H1 (cell line): ENCODE data around the gene PARP15. TPM values are rescaled to one million over a fixed set of nuclear protein-coding genes. Genes with fewer than 3 reads are reported as not detected.
A peak's percentile ranks its signal among the peaks of the same experiment; 100 is the strongest.

Experiments
- CTCF ChIA-PET: fragments of 300-600 bp; sonication (Branson Sonifier 250); formaldehyde crosslinking; loops from one replicate; lab custom pipeline; 2021; ENCODE audit not compliant: partially characterized antibody; lab: Charles Lee
- POLR2A ChIA-PET: fragments of 300-600 bp; sonication (Branson Sonifier 250); formaldehyde crosslinking; loops from one replicate; lab custom pipeline; 2021; ENCODE audit warnings: inconsistent platforms; ENCODE audit not compliant: partially characterized antibody; lab: Charles Lee
- DNase-seq, 2 experiments: peaks; one replicate each; pipeline versions ENCODE4 v3.0.0 to v3.0.0-alpha.2; 2010 to 2022; ENCODE audit warnings: low spot score in 2 of 2, low read depth in 1 of 2, mixed read lengths in 1 of 2
- FAIRE-seq: peaks from 2 replicates; lab custom pipeline; 2011; peaks lifted over from hg19 to GRCh38; lab: Jason Lieb, UNC
- H2AFZ ChIP-seq: 2 replicates; pipeline ENCODE4 v1.8.1; 2012; ENCODE audit warnings: low read length, inconsistent platforms
- H2AK5ac ChIP-seq: 2 replicates; pipeline ENCODE4 v1.6.1; 2013; ENCODE audit warnings: low read depth, low read length
- H2BK120ac ChIP-seq: replicated peaks from 2 replicates; pipeline ENCODE3; 2013; ENCODE audit warnings: low read depth, low read length, inconsistent platforms
- H2BK12ac ChIP-seq: 2 replicates; pipeline ENCODE4 v1.6.1; 2013; ENCODE audit warnings: low read depth, low read length
- H2BK15ac ChIP-seq: 2 replicates; pipeline ENCODE4 v1.6.1; 2013; ENCODE audit warnings: low read length
- H2BK20ac ChIP-seq: 2 replicates; pipeline ENCODE4 v1.6.1; 2013; ENCODE audit warnings: low read length
- H2BK5ac ChIP-seq: 2 replicates; pipeline ENCODE4 v1.6.1; 2013; ENCODE audit warnings: low read depth, low read length
- H3K14ac ChIP-seq: 2 replicates; pipeline ENCODE4 v1.6.1; 2013; ENCODE audit warnings: inconsistent platforms; ENCODE audit not compliant: insufficient read length
- H3K18ac ChIP-seq: 2 replicates; pipeline ENCODE4 v1.6.1; 2013; ENCODE audit warnings: low read length; ENCODE audit errors: extremely low read depth
- H3K23ac ChIP-seq: 2 replicates; pipeline ENCODE4 v1.6.1; 2013; ENCODE audit warnings: inconsistent platforms; ENCODE audit not compliant: insufficient read length
- H3K23me2 ChIP-seq: 2 replicates; pipeline ENCODE4 v1.6.1; 2013; ENCODE audit warnings: low read depth, low read length
- H3K27ac ChIP-seq: 2 replicates; pipeline ENCODE4 v1.6.1; 2011; ENCODE audit warnings: low read depth, low read length, inconsistent platforms
- H3K27me3 ChIP-seq, 4 experiments: replicated peaks in 1 of 4; 1 replicate in 1 of 4; 2 replicates in 3 of 4; pipeline versions ENCODE4 v1.6.1 to v1.8.1; 2011 to 2013; ENCODE audit warnings: low read length in 3 of 4, mild to moderate bottlenecking in 3 of 4, inconsistent platforms in 2 of 4, mixed read lengths in 2 of 4, moderate library complexity in 1 of 4; ENCODE audit not compliant: control insufficient read depth in 3 of 4, insufficient read depth in 3 of 4; ENCODE audit errors: extremely low read depth in 1 of 4
- H3K36me3 ChIP-seq, 4 experiments: 2 replicates each; pipeline versions ENCODE4 v1.6.1 to v1.8.1; 2011 to 2013; ENCODE audit warnings: mild to moderate bottlenecking in 4 of 4, low read length in 3 of 4, moderate library complexity in 2 of 4, control low read depth in 1 of 4, inconsistent platforms in 1 of 4; ENCODE audit not compliant: insufficient read depth in 4 of 4, control insufficient read depth in 2 of 4
- H3K4ac ChIP-seq: replicated peaks from 2 replicates; pipeline ENCODE3; 2013; ENCODE audit warnings: low read length, low read depth, mixed read lengths, inconsistent platforms; ENCODE audit not compliant: insufficient read length
- H3K4me1 ChIP-seq, 4 experiments: replicated peaks in 1 of 4; 1 replicate in 1 of 4; 2 replicates in 3 of 4; pipeline versions ENCODE4 v1.6.1 to v1.8.1; 2011 to 2013; ENCODE audit warnings: low read length in 3 of 4, inconsistent platforms in 2 of 4, mixed read lengths in 1 of 4; ENCODE audit not compliant: insufficient read depth in 4 of 4, control insufficient read depth in 3 of 4
- H3K4me2 ChIP-seq, 2 experiments: 2 replicates each; pipeline versions ENCODE4 v1.6.1 to v1.8.1; 2011 to 2013; ENCODE audit warnings: low read depth in 2 of 2, low read length in 2 of 2, control low read depth in 1 of 2, inconsistent platforms in 1 of 2, mild to moderate bottlenecking in 1 of 2; ENCODE audit not compliant: insufficient read depth in 1 of 2
- H3K4me3 ChIP-seq, 4 experiments: fragments of 200-600, 300-600 bp in 1 of 4; sonication (generic), shearing (Covaris generic), sonication (Bioruptor Twin) in 1 of 4; 2 replicates each; pipeline versions ENCODE4 v1.5.1 to v1.8.1; 2011 to 2016; ENCODE audit warnings: low read length in 4 of 4, low read depth in 3 of 4, control low read depth in 2 of 4, inconsistent platforms in 2 of 4, mild to moderate bottlenecking in 2 of 4, mixed read lengths in 1 of 4, moderate library complexity in 1 of 4; ENCODE audit not compliant: insufficient read depth in 2 of 4; ENCODE audit errors: extremely low read depth in 1 of 4
- H3K56ac ChIP-seq: replicated peaks from 2 replicates; pipeline ENCODE3; 2013; ENCODE audit warnings: low read depth, mild to moderate bottlenecking, mixed read lengths, low read length, inconsistent platforms; ENCODE audit not compliant: insufficient read length
- H3K79me1 ChIP-seq: 2 replicates; pipeline ENCODE4 v1.6.1; 2013; ENCODE audit warnings: low read depth, low read length, control low read depth
- H3K79me2 ChIP-seq, 2 experiments: 2 replicates each; pipeline versions ENCODE4 v1.6.1 to v1.8.1; 2012 to 2013; ENCODE audit warnings: low read length in 2 of 2, mild to moderate bottlenecking in 2 of 2, inconsistent platforms in 1 of 2; ENCODE audit not compliant: insufficient read depth in 2 of 2, control insufficient read depth in 1 of 2
- H3K9ac ChIP-seq, 4 experiments: replicated peaks in 1 of 4; 1 replicate in 1 of 4; 2 replicates in 3 of 4; pipeline versions ENCODE4 v1.6.1 to v1.8.1; 2011 to 2013; ENCODE audit warnings: low read depth in 3 of 4, low read length in 3 of 4, control low read depth in 2 of 4, mild to moderate bottlenecking in 2 of 4, moderate library complexity in 2 of 4, inconsistent platforms in 1 of 4; ENCODE audit errors: extremely low read depth in 1 of 4
- H3K9me3 ChIP-seq, 2 experiments: 2 replicates each; pipeline versions ENCODE4 v1.6.1 to v1.8.1; 2012 to 2013; ENCODE audit warnings: mild to moderate bottlenecking in 2 of 2, moderate library complexity in 2 of 2, control low read depth in 1 of 2, inconsistent platforms in 1 of 2, low read depth in 1 of 2, low read length in 1 of 2, mixed read lengths in 1 of 2; ENCODE audit not compliant: insufficient read depth in 2 of 2
- H4K20me1 ChIP-seq, 2 experiments: replicated peaks in 1 of 2; 2 replicates each; pipeline versions ENCODE3 to v1.8.1; 2011 to 2013; ENCODE audit warnings: inconsistent platforms in 2 of 2, low read length in 2 of 2, mild to moderate bottlenecking in 1 of 2; ENCODE audit not compliant: insufficient read depth in 2 of 2, control insufficient read depth in 1 of 2
- H4K5ac ChIP-seq: 2 replicates; pipeline ENCODE4 v1.6.1; 2013; ENCODE audit warnings: low read length, low read depth, mixed read lengths, inconsistent platforms; ENCODE audit not compliant: insufficient read length
- H4K8ac ChIP-seq: 2 replicates; pipeline ENCODE4 v1.8.0; 2013; ENCODE audit warnings: mild to moderate bottlenecking, moderate library complexity, low read length, inconsistent platforms; ENCODE audit not compliant: insufficient read depth; ENCODE audit errors: extremely low read depth
- H4K91ac ChIP-seq: replicated peaks from 2 replicates; pipeline ENCODE3; 2013; ENCODE audit warnings: low read length, mixed read lengths, inconsistent platforms; ENCODE audit not compliant: insufficient read length
- BRCA1 ChIP-seq: IDR thresholded peaks from 2 replicates; pipeline ENCODE4 v1.6.1; 2012; ENCODE audit warnings: low read depth, low read length, improper control_type of control experiment
- CHD1 ChIP-seq: IDR thresholded peaks from 2 replicates; pipeline ENCODE4 v1.6.1; 2012; ENCODE audit warnings: low read depth, low read length, improper control_type of control experiment
- CREB1 ChIP-seq: IDR thresholded peaks from 2 replicates; pipeline ENCODE4 v1.6.1; 2012; ENCODE audit warnings: inconsistent platforms
- CTBP2 ChIP-seq: IDR thresholded peaks from 2 replicates; pipeline ENCODE4 v1.7.0; 2011; ENCODE audit warnings: borderline replicate concordance, mild to moderate bottlenecking, moderate library complexity, mixed read lengths, low read length; ENCODE audit not compliant: insufficient read depth, insufficient read length
- CTCF ChIP-seq, 3 experiments: IDR thresholded peaks; 1 replicate in 2 of 3; 2 replicates in 1 of 3; pipeline versions ENCODE4 v1.5.1 to v1.6.1; 2011; ENCODE audit warnings: low read length in 3 of 3, mild to moderate bottlenecking in 3 of 3, inconsistent platforms in 2 of 3, low read depth in 1 of 3, moderate library complexity in 1 of 3; ENCODE audit not compliant: insufficient read depth in 1 of 3; ENCODE audit errors: control extremely low read depth in 1 of 3
- GTF2F1 ChIP-seq: IDR thresholded peaks from 2 replicates; pipeline ENCODE4 v1.6.1; 2012; ENCODE audit warnings: low read depth, low read length, improper control_type of control experiment, borderline replicate concordance
- JUN ChIP-seq: IDR thresholded peaks from 2 replicates; pipeline ENCODE4 v1.6.1; 2011; ENCODE audit warnings: low read depth, mild to moderate bottlenecking, improper control_type of control experiment, low read length
- KDM5A ChIP-seq: fragments of 200-600 bp; IDR thresholded peaks from 2 replicates; pipeline ENCODE4 v1.7.1; 2012; ENCODE audit warnings: mild to moderate bottlenecking, low read length, inconsistent platforms, mixed read lengths
- SP1 ChIP-seq: IDR thresholded peaks from 2 replicates; pipeline ENCODE4 v1.6.1; 2011; ENCODE audit warnings: low read depth, low read length
- TBP ChIP-seq: IDR thresholded peaks from 2 replicates; pipeline ENCODE4 v1.6.1; 2011; ENCODE audit warnings: low read depth, low read length, improper control_type of control experiment
- WGBS, 2 experiments: shearing (Covaris generic) in 1 of 2; methylation state at CpG; one replicate each; pipeline versions ENCODE4 v1.1.6 to v1.1.7; 2013 to 2015; ENCODE audit warnings: low lambda C conversion rate in 2 of 2, mixed read lengths in 2 of 2, inconsistent platforms in 1 of 2, low coverage in 1 of 2, missing lambda C conversion rate in 1 of 2; ENCODE audit not compliant: insufficient replicate concordance in 2 of 2, insufficient coverage in 1 of 2, insufficient read length in 1 of 2; ENCODE audit errors: extremely low coverage in 1 of 2, missing lambda C conversion rate in 1 of 2; 5-methylcytosine and 5-hydroxymethylcytosine counted together
- polyA plus RNA-seq, 7 experiments: library from polyadenylated mRNA; depleted of rRNA in 3 of 7; stranded (reverse) in 5 of 7; unstranded in 2 of 7; fragments of >200 nt in 5 of 7; fragments of 200-250 nt in 2 of 7; gene quantifications; 1 replicate in 5 of 7; 2 replicates in 1 of 7; 4 replicates in 1 of 7; pipeline versions ENCODE4 v1.2.1 to v1.2.3, GENCODE V29; 2011 to 2013; ENCODE audit warnings: missing spikeins in 2 of 7, mixed read lengths in 2 of 7
- total RNA-seq: library from RNA; stranded (reverse); fragmentation: NEBNext Ultra II Directional; extraction: Animal tissue kit (Norgen Biotek cat#: 25700); gene quantifications from 2 replicates; pipeline ENCODE4 v1.2.1, GENCODE V29; 2021

The PARP15 gene
- total and polyA plus RNA-seq, 2 of the 8 experiments (the other 6 are each of a cell fraction or from before 2014, with no cell fraction given), result 0.37 to 0.45 TPM

GRCh38 chr3:122562923-122563716 is 14.3 kb upstream of the PARP15 start:
- H4K20me1 ChIP-seq, result no peaks in the 10 kb centered on the region
- H2BK15ac ChIP-seq, result no peak overlapping the region
- WGBS, 2 experiments, result 90% methylated on average over 5 of the region's 5 CpGs; no CpG with 5 or more reads in 1 of the 2 experiments
- FAIRE-seq, result no peak
- peaks cover 5% of the 10 kb centered on the region; the same call in 1 of the 2 replicates for H3K23me2 ChIP-seq
- H2BK20ac ChIP-seq, result 0 out of 2 replicates have a peak overlapping the region, but pooled peaks have one; percentile 10
- 0 out of 2 replicates have a peak overlapping the region, but pooled peaks have one; percentile 6 for H2AFZ ChIP-seq
- H3K27me3 ChIP-seq, result peaks cover 0 to 2% (median 0%) of the 10 kb centered on the region in 4 experiments; a peak in 2 of 7 replicates
- no peaks in the 10 kb centered on the region for H3K79me1 ChIP-seq
- no peak overlapping the region; the same call in 1 of the 2 replicates for H4K8ac ChIP-seq
- H3K14ac ChIP-seq, result no peak overlapping the region
- H3K18ac ChIP-seq, result peak overlapping the region; percentile 76
- H3K4ac ChIP-seq, result no peak overlapping the region
- CTCF ChIA-PET, result interaction anchor here (0.5 to 9.0 kb wide), 2 partner anchors 36 to 115 kb away, joined by 3 to 62 read pairs; partner anchors contain the start of gene PARP14
- H3K23ac ChIP-seq, result no peak overlapping the region
- peak overlapping the region; percentile 65 to 72 for H3K4me2 ChIP-seq
- peak overlapping the region in 2 of 4 experiments; percentile 70 to 76; a peak in 3 of 8 replicates for H3K4me3 ChIP-seq
- H3K36me3 ChIP-seq, result no peaks in the 10 kb centered on the region; a peak in 2 of 8 replicates
- no peaks in the 10 kb centered on the region for H3K79me2 ChIP-seq
- no peak overlapping the region for H4K91ac ChIP-seq
- peaks cover 4 to 5% (median 5%) of the 10 kb centered on the region in 4 experiments; a peak in 6 of 7 replicates for H3K4me1 ChIP-seq
- no peak overlapping the region for H2AK5ac ChIP-seq
- DNase-seq, result no peak
- H2BK12ac ChIP-seq, result 0 out of 2 replicates have a peak overlapping the region, but pooled peaks have one; percentile 55
- POLR2A ChIA-PET, result no interaction called here
- no peak overlapping the region for H2BK120ac ChIP-seq
- no peaks in the 10 kb centered on the region for H3K9me3 ChIP-seq
- no peak overlapping the region for H3K27ac ChIP-seq
- H3K9ac ChIP-seq, result no peak overlapping the region
- H2BK5ac ChIP-seq, result no peak overlapping the region
- no peak overlapping the region for H4K5ac ChIP-seq
- no peak overlapping the region for H3K56ac ChIP-seq
- TF ChIP-seq GTF2F1, result no peak
- no peak for TF ChIP-seq CTBP2
- no peak for TF ChIP-seq CTCF (IDR thresholded peaks at IDR 0.05; ENCODE audit: control extremely low read depth in 1 of 3, insufficient read depth in 1 of 3, low read depth in 1 of 3, low read length in 3 of 3)
- no peak for TF ChIP-seq TBP
- no peak for TF ChIP-seq BRCA1
- TF ChIP-seq CHD1, result no peak
- TF ChIP-seq CREB1, result no peak
- TF ChIP-seq SP1, result no peak
- TF ChIP-seq KDM5A, result no peak
- TF ChIP-seq JUN, result no peak
